HL-60 (cell line): ENCODE data around the gene FOXF2.

Source experiments
- DNase-seq, 2 experiments: peaks; one replicate each; pipeline ENCODE4 v3.0.0-alpha.2; 2010 to 2020; ENCODE audit warnings: low read depth in 1 of 2, low spot score in 1 of 2
- H3K27ac ChIP-seq: fragments of 250-450 bp; sonication (Bioruptor Pico); replicated peaks from 2 replicates; pipeline ENCODE4 v1.5.1; 2020; ENCODE audit warnings: mild to moderate bottlenecking, moderate library complexity
- H3K27me3 ChIP-seq: fragments of 250-450 bp; sonication (Bioruptor Pico); 2 replicates; pipeline ENCODE4 v1.5.1; 2021; ENCODE audit warnings: mild to moderate bottlenecking, moderate library complexity; ENCODE audit not compliant: insufficient read depth, poor library complexity, severe bottlenecking
- H3K4me3 ChIP-seq: replicated peaks from 2 replicates; pipeline ENCODE4 v1.5.1; 2011; ENCODE audit warnings: mild to moderate bottlenecking, control low read depth, low read length; ENCODE audit not compliant: insufficient read depth
- CTCF ChIP-seq: IDR thresholded peaks from one replicate; pipeline ENCODE4 v1.5.1; 2011; ENCODE audit warnings: low read length, control low read depth, inconsistent platforms; ENCODE audit not compliant: insufficient read depth
- GABPA ChIP-seq: IDR thresholded peaks from 2 replicates; pipeline ENCODE4 v1.6.1; 2012; ENCODE audit warnings: low read depth
- POLR2AphosphoS5 ChIP-seq: IDR thresholded peaks from 2 replicates; pipeline ENCODE4 v1.6.1; 2012; ENCODE audit warnings: low read depth
- REST ChIP-seq: IDR thresholded peaks from 2 replicates; pipeline ENCODE4 v1.6.1; 2012; ENCODE audit warnings: low read depth; ENCODE audit not compliant: insufficient replicate concordance
- SPI1 ChIP-seq: IDR thresholded peaks from 2 replicates; pipeline ENCODE4 v1.6.1; 2012; ENCODE audit warnings: low read depth, mild to moderate bottlenecking, borderline replicate concordance

FOXF2 gene

GRCh38 chr6:1382331-1382882 is 7.0 kb upstream of the FOXF2 start:
- H3K27ac ChIP-seq, result no peak overlapping the region
- no peak for DNase-seq
- no peak overlapping the region for H3K4me3 ChIP-seq
- peaks cover 96% of the 10 kb centered on the region for H3K27me3 ChIP-seq
- TF ChIP-seq POLR2AphosphoS5 (no peak), GABPA (no peak), SPI1 (no peak), REST (no peak), CTCF (no peak)

GRCh38 chr6:1382883-1383728 is 6.3 kb upstream of the FOXF2 start:
- no peak for DNase-seq
- H3K27me3 ChIP-seq, result peaks cover 95% of the 10 kb centered on the region
- no peak overlapping the region for H3K27ac ChIP-seq
- H3K4me3 ChIP-seq, result no peak overlapping the region
- TF ChIP-seq POLR2AphosphoS5, result no peak
- no peak for TF ChIP-seq GABPA
- no peak for TF ChIP-seq SPI1
- TF ChIP-seq REST, result no peak
- no peak for TF ChIP-seq CTCF

- TF ChIP-seq GABPA (no peak), REST (no peak), CTCF (no peak), SPI1 (no peak), POLR2AphosphoS5 (no peak)
- peaks cover 96% of the 10 kb centered on the region for H3K27me3 ChIP-seq
Measured at GRCh38 chr6:1383729-1384548, 5.4 kb upstream of the FOXF2 start.

More at GRCh38 chr6:1383729-1384548, 5.4 kb upstream of the FOXF2 start:
- H3K27ac ChIP-seq, result no peak overlapping the region
- no peak for DNase-seq
- no peak overlapping the region for H3K4me3 ChIP-seq
